Activated naive CD4-positive, alpha-beta T cell treated with anti-CD3 and anti-CD28 coated beads, Interleukin-2, amount 50 U/mL, for 72 hours (primary cell): ENCODE results near the gene IFI30. TPM values are rescaled to one million over a fixed set of nuclear protein-coding genes. Genes with fewer than 3 reads are reported as not detected.

ENCODE experiments used
- ATAC-seq, 2 donors: fragments of 150-1000 bp; cut with Tn5 transposase; 2 replicates each; pipeline ENCODE4 v1.10.0; 2021; ENCODE audit warnings: mild to moderate bottlenecking in 2 of 2, moderate library complexity in 2 of 2
- DNase-seq, 2 donors: peaks; one replicate each; pipeline ENCODE4 v3.0.0; 2021 to 2022; ENCODE audit warnings: low spot score in 2 of 2
- H3K27ac Mint-ChIP-seq, 2 donors: one replicate each; pipeline ENCODE4 v1.8.0; 2022; ENCODE audit warnings: mild to moderate bottlenecking in 2 of 2, mixed read lengths in 2 of 2
- H3K36me3 Mint-ChIP-seq, 2 donors: one replicate each; pipeline ENCODE4 v1.8.0; 2022; ENCODE audit warnings: mixed read lengths in 2 of 2
- H3K9me3 Mint-ChIP-seq, 2 donors: one replicate each; pipeline ENCODE4 v1.8.0; 2022; ENCODE audit warnings: mixed read lengths in 2 of 2
- total RNA-seq, 2 donors: library from RNA; stranded (reverse); gene quantifications; one replicate each; pipeline ENCODE4 v1.2.3, GENCODE V29; 2022

The IFI30 gene
- total RNA-seq, 2 donors from 2014 or later, result 28.0 to 65.3 TPM

DNA sequence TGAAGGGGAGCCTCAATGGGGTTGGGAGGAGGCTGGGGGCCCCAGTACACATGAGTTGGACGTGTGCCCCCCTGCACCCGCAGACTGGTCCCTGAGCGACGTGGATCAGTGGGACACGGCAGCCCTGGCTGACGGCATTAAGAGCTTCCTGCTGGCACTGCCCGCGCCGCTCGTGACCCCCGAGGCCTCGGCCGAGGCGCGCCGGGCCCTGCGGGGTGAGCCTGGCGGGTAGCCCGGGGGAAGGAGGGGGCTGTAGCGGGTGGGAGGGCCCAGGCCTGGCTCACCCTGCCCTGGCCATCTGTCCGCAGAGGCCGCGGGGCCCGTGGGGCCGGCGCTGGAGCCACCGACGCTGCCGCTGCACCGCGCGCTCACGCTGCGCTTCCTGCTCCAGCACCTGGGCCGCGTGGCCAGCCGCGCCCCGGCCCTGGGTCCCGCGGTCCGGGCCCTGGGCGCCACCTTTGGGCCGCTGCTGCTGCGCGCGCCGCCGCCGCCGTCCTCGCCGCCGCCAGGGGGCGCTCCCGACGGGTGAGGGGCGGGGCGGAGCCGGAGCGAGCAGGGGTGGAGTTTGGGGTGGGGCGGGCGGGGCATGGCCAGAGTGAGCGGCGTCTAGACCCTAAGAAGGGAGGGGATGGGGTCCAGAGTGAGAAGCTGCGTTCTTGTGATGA, 12.5 kb upstream of the IFI30 start:
- ATAC-seq (peak; percentile 90 to 94), DNase-seq (peak; percentile 86 to 96)
- Mint-ChIP-seq H3K36me3 (peaks cover 7 to 13% of the 10 kb centered on the region in 2 donors), H3K27ac (peak overlapping the region; percentile 56 to 60), H3K9me3 (no peaks in the 10 kb centered on the region)

DNA sequence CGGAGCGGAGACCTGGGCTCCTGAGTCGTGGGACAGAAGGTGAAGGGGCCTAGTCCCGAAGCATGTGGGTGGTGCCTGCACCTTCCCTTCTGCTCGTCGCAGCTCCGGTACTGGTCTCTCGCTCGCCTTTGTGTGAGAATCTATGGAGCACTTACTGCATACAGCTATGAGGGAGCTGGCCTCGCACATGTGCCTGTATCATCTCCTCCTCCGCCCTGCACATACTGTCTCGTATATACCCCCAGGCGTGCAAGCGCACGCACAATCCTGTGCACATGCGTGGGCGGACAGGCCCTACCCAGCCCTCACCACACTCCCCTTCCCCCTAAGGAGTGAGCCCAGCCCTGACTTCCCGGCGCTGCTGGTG, 12.0 kb upstream of the IFI30 start:
- no peak for ATAC-seq
- DNase-seq, result no peak

DNA sequence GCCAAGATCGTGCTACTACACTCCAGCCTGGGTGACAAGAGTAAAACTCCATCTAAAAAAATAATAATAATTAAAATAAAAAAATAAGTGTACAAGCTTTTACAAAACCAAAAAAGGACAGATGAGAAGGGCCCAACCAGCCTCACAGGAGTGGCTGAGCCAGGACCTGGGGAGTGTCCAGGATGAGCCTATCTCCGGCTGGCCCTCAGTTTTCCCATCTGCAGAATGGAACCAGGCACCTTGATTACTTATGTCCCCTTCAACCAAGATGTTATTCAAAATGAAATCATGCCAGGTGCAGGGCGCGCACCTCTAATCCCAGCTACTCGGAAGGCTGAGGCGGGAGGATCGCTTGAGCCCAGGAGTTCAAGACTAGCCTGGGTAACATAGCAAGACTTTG, 9.5 kb upstream of the IFI30 start:
- H3K27ac Mint-ChIP-seq, result no peak overlapping the region

More for the DNA sequence above, 12.0 kb upstream of the IFI30 start:
- Mint-ChIP-seq H3K36me3 (peaks cover 7 to 13% of the 10 kb centered on the region in 2 donors), H3K27ac (no peak overlapping the region), H3K9me3 (no peaks in the 10 kb centered on the region)

DNA sequence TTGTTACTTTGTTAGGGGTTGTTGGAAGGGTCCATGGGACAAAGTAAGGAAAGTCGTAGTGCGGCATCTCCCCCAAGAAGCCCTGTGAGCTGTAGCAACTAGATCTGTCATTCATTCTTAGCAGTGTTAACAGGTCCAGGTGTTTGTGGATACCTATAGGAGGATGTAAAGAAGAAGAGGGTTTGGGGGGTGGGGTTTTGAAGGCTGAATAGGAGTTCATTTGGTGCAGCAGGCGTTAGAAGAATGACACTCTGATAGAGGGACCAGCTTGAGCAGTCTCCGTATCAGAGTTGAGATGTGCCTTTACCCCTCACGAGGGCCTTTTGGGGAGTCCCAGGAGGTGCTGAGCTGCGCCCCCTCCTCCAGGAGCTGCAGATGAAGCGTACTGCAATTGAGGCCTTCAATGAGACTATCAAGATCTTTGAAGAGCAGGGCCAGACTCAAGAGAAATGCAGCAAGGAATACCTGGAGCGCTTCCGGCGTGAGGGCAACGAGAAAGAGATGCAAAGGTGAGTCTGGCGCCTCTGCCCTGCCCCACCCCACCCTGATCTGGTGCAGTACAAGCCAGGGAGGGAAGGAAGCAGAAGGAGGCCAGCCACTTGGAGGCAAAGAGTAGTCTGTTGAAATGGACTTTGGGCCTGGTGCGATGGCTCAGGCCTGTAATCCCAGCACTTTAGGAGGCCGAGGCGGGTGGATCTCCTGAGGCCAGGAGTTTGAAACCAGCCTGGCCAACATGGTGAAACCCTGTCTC, 7.6 kb upstream of the IFI30 start:
- no peak overlapping the region for H3K27ac Mint-ChIP-seq
- ATAC-seq, result no peak
- H3K9me3 Mint-ChIP-seq, result no peaks in the 10 kb centered on the region
- H3K36me3 Mint-ChIP-seq, result peaks cover 7 to 21% of the 10 kb centered on the region in 2 donors
- no peak for DNase-seq

More for the DNA sequence above, 9.5 kb upstream of the IFI30 start:
- ATAC-seq, result no peak
- Mint-ChIP-seq H3K9me3 (no peaks in the 10 kb centered on the region), H3K36me3 (peaks cover 7 to 21% of the 10 kb centered on the region in 2 donors)
- no peak for DNase-seq

DNA sequence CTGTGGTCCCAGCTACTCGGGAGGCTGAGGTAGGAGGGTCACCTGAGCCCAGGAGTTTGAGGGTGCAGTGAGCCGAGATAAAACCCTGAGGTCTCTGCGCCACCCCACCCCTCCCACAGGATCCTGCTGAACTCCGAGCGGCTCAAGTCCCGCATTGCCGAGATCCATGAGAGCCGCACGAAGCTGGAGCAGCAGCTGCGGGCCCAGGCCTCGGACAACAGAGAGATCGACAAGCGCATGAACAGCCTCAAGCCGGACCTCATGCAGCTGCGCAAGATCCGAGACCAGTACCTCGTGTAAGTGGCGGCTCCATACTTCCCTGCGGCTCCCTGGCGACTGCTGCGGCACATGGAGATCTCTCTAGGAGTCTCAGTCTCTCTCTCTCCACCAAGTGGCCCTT, 6.6 kb upstream of the IFI30 start:
- Mint-ChIP-seq H3K9me3 (no peaks in the 10 kb centered on the region), H3K27ac (peak overlapping the region in 1 of 2 donors; percentile 32), H3K36me3 (peaks cover 7 to 26% of the 10 kb centered on the region in 2 donors)
- no peak for ATAC-seq
- no peak for DNase-seq

DNA sequence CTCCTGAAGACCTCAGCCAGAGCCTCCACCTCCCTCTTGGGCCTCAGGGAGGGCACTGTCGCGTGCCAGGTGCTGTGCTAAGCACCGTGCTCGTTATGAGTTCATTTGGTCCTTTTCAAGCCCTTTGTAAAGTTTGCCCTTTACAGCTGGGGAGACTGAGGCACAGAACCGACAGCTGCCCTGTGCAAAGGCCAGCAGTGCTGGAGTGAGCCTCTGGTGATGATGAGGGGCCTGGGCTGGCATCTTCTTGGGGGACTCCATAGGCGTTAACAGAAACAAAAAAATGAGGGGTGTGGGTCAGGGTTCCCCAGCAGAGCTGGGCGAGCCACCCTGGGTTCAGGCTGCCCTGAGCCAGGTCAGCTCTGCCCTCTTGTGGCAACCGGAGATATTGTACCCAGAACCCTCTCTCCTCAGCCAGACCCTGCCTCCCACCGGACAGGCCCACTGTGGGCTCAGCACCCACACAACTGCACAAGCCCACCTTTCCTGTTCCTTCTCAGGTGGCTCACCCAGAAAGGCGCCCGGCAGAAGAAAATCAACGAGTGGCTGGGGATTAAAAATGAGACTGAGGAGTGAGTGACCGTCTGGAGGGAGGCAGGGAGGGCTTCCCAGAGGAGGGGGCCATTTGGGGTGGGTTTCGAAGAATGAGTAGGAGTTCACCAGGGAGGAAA, 5.5 kb upstream of the IFI30 start:
- peak; percentile 94 for ATAC-seq
- H3K9me3 Mint-ChIP-seq, result no peaks in the 10 kb centered on the region
- H3K27ac Mint-ChIP-seq, result no peak overlapping the region
- H3K36me3 Mint-ChIP-seq, result peaks cover 4 to 24% of the 10 kb centered on the region in 2 donors
- DNase-seq, result peak in 1 of 2 donors; percentile 74

DNA sequence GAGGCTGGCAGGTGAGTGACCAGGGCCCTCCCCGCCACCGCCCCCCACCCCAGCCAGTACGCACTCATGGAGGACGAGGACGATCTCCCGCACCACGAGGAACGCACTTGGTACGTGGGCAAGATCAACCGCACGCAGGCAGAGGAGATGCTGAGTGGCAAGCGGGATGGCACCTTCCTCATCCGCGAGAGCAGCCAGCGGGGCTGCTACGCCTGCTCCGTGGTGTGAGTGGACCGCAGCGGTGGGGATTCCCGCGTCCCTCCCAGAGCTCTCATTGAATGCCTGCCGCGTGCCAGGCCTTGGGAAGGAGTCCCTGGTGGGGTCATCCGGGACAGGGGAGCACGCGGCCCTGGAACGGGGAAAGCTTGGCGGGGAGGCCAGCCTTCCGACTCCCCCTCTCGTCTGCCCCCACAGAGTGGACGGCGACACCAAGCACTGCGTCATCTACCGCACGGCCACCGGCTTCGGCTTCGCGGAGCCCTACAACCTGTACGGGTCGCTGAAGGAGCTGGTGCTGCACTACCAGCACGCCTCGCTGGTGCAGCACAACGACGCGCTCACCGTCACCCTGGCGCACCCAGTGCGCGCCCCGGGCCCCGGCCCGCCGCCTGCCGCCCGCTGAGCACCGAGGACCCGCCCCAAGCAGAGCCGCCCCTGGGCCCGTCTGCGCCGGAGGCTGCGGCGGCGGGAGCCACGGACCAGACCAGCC, 4.8 kb upstream of the IFI30 start:
- no peaks in the 10 kb centered on the region for H3K9me3 Mint-ChIP-seq
- no peak for ATAC-seq
- H3K36me3 Mint-ChIP-seq, result peaks cover 0 to 19% of the 10 kb centered on the region in 2 donors
- H3K27ac Mint-ChIP-seq, result no peak overlapping the region
- no peak for DNase-seq

DNA sequence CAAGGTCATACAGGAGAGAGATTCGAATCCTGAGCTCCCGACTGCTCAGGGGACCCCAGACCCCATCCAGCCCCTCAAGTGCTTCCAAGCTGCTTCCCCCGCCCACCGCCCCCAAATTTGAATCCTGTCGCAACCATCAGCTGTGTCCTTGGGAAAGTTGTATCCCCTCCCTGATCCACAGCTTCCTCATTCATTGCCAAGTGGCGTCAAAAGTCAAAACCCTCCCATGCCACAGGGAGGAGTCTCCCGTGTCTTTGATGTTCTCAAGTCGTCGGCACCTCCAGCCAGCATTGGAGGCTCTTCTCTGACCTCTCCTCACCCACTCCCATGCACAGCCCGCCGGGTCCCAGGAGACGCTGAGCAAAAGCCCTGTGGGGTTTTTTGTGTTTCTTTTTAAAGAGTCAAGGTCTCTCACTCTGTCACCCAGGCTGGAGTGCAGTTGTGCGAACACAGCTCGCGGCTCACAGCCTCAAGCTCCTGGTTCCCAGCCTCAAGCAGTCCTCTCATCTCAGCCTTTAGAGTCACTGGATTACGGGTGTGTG, 2.8 kb upstream of the IFI30 start:
- Mint-ChIP-seq H3K36me3 (peaks cover 0 to 30% of the 10 kb centered on the region in 2 donors), H3K9me3 (no peaks in the 10 kb centered on the region), H3K27ac (peak overlapping the region in 1 of 2 donors; percentile 73)
- no peak for ATAC-seq
- no peak for DNase-seq

DNA sequence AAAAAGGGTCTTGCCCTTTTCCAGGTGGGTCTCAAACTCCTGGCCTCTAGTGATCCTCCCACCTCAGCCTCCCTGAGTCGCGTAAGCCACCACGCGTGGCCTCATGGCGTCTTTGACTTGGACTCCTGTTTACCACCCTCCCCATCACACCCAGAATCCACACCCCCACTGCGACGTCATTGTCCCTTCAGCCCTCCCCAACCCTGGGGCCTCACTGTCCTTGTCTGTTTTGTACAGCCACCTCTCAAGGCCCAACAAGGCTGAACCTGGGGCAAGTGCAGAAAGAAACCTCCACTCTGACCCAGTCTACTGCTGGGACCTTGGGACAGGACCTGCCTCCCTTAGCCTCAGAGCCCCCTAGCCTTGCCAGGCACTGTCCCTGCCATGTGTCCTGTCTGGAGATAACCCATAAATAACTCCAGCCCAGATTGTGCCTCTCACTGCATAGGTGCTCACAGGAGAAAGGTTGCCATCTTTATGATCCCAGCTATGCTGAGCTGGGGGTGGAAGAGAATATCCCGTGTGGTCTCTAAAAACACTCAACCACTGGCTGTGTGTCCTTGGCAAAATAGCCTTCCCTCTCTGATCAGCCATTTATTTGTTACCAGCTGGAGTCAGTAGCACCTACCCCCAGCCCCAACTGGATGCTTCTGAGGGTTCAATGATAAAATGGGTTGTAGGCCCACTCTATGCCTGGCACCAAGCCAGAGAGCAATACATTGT, 1.8 kb upstream of the IFI30 start:
- DNase-seq, result no peak
- ATAC-seq, result no peak
- peaks cover 0 to 27% of the 10 kb centered on the region in 2 donors for H3K36me3 Mint-ChIP-seq
- H3K27ac Mint-ChIP-seq, result peak overlapping the region in 1 of 2 donors; percentile 10
- H3K9me3 Mint-ChIP-seq, result no peaks in the 10 kb centered on the region

DNA sequence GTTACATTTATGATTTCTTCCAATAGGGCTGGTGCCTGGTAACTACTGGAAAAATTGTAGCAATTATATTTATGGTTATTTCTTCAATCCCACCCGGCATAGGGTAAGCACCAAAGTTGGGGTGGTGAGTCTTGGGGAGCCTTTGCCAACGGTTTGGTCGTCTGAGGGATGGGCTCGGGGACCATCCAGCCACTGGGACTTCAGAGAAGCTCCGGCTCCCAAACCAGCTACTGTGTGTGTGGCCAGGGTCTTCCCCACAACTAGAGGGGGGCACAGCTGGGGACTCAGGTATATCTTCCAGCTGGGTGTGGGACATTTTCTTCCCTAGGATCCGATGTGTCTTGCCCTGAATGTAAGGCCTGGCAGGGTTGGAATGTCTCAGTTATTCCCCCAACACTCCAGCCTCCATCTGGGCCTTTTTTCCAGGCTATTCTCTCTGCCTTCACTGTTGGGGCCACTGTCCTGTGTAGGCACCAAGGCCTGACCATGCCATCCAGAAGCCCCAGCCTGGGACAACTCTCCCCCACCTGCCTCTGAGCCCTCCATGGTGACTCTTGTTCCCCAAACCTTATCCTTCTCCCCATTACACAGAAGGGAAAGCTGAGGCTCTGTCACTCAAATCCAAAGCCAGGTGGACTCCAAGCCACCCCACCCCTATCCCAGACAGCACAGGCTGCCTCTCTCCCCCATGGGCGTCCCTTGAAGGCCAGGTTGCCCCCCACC, 1.1 kb upstream of the IFI30 start:
- peaks cover 0 to 27% of the 10 kb centered on the region in 2 donors for H3K36me3 Mint-ChIP-seq
- ATAC-seq, result no peak
- no peak for DNase-seq
- peak overlapping the region in 1 of 2 donors; percentile 92 for H3K27ac Mint-ChIP-seq
- no peaks in the 10 kb centered on the region for H3K9me3 Mint-ChIP-seq

DNA sequence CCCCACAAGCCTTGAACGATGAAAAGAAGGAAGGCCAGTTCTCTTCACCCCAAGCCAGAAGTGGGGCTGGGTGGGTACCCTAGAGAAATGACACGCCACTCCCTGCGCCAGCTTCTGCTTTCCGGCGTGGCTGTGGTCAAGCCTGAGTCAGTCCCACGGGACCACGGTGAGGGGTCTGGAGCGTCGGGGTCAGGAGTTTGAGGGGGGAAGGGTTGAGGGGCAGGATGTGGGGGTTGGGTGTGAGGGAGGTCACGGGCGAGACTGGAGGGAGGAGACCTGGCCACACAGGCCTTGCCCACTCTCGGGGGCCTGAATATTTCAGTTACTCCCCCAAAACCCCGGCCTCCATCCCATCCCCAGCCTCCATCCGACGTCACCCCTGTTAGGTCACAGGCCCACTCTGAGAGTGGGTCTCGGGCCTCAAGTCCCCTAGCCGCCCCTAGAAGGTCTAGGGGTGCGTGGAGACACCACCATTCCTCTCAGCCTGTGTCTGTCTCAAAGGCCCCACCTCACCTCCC, 500 bp upstream of the IFI30 start:
- ATAC-seq (peak in 1 of 2 donors; percentile 0), DNase-seq (no peak)
- Mint-ChIP-seq H3K9me3 (no peaks in the 10 kb centered on the region), H3K36me3 (peaks cover 0 to 24% of the 10 kb centered on the region in 2 donors), H3K27ac (peak overlapping the region; percentile 65 to 92)

DNA sequence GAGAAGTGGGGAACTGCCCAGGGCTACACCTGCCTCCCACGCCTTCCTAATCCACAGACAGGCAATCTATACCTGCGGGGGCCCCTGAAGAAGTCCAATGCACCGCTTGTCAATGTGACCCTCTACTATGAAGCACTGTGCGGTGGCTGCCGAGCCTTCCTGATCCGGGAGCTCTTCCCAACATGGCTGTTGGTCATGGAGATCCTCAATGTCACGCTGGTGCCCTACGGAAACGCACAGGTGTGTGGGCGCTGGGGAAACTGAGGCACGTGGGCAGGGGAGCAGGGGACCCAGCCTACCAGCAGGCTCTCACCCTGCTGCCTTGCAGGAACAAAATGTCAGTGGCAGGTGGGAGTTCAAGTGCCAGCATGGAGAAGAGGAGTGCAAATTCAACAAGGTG, 1.4 kb downstream of the IFI30 start:
- Mint-ChIP-seq H3K27ac (peak overlapping the region in 1 of 2 donors; percentile 92), H3K9me3 (no peaks in the 10 kb centered on the region), H3K36me3 (peaks cover 0 to 19% of the 10 kb centered on the region in 2 donors)
- no peak for ATAC-seq
- DNase-seq, result no peak

DNA sequence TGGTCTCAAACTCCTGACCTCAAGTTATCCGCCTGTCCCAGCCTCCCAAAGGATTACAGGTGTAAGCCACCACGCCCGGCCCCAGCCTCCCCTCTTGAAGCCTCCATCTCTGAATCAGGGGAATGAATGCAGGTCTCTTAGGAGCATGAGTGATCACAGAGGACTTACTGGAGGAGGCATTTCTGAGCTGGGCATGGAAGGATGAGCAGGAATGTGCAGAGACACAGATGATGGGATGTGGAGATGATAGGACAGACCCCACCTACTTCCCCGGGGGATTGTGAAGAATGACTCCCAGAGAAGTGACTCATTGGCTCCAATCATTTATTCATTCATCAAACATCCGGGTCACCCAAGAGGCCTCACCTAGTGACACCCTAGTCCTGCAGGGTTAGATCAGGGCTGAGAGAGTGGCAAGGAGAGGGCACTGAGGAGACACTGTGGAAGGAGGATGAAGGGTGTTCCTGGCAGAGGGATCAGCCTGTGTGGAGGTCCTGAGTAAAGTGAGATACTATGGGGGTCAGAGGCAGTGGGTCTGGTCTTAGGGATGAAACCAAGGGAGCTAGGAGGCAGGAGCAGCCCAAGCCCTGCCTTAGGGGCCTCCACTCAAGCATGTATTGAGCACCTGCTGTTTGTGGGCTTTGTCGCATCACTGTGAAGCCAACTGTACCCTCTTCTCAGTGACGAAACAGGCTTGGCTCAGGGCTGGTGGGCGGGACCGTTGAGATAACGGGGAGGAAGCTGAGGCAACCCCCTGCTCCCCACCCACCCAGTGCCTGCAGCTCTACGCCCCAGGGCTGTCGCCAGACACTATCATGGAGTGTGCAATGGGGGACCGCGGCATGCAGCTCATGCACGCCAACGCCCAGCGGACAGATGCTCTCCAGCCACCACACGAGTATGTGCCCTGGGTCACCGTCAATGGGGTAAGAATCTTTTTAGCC, 3.0 kb downstream of the IFI30 start:
- Mint-ChIP-seq H3K9me3 (no peaks in the 10 kb centered on the region), H3K27ac (no peak overlapping the region), H3K36me3 (peaks cover 0 to 17% of the 10 kb centered on the region in 2 donors)
- DNase-seq (no peak), ATAC-seq (no peak)

DNA sequence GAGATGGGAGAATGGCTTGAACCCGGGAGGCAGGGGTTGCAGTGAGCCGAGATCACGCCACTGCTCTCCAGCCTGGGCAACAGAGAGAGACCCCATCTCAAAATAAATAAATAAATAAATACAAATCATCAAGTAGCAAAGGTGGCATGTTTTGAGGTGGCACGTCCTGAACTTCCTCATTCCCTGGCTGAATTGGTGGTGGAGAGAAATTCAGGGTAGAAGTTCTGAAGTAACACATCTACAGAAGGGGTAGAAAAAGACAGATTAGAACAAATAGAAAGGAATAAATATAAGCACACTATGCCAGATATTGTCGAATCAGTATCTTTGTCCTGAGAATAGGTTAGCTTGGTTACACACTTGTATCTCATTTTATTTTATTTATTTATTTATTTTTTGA, 6.3 kb downstream of the IFI30 start:
- ATAC-seq (no peak), DNase-seq (no peak)
- Mint-ChIP-seq H3K9me3 (no peaks in the 10 kb centered on the region), H3K36me3 (peaks cover 0 to 7% of the 10 kb centered on the region in 2 donors), H3K27ac (no peak overlapping the region)
